CD4-positive, alpha-beta T cell treated with Interleukin-15 for 1 hour (primary cell): Measurements from ENCODE around the gene TNFAIP2.
"Not testable (repeated sequence)": the region's sequence is repeated elsewhere in the genome, so short reads cannot be mapped to it uniquely, and the experiment has no call there.

Experiments used
- DNase-seq: peaks from one replicate; pipeline ENCODE4 v3.0.0-alpha.2; 2020

Gene TNFAIP2

DNA sequence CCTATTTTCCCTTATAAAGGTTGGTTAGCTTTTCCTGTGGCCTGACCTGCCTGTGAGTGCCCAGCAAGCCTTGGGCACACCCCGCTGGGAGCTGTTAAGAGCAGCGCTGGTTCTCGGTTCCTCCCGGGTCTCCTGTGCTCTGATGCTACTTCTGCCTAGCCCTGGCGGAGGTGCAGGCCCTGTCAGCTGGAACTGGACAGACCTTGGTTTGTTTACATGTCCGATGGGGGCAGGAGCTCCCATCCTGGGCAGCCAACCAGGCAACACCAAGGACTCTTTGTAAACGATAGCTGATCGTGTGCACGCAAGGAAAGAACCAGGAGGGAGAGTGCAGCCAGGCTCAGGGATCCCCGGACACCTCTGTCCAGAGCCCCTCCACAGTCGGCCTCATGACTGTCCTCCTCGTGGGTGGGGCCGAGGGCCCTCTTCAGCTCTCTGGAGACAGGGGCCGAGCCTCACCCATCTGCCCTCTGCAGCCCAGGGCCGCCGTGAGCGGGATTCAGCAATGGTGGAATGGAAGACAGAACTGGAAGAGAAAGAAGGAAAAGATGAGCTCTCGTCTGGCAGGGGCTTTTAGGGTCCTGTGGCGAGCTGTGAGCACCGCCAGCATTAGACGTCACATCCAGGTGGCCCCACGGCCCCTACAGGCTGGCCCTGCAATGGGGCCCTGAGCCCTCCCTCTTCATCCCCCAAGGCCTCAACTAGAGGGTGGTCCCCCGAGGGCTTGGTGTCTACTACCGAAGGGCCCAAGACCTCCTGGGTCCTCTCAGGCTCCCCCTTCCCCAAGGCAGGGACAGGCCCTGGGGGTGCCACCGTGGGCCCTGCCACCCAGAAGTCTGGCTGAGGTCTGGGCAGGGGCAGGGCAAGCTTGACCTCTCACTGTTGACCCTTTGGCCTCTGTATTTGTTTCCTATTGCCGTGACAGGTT, 12.3 kb downstream of the TNFAIP2 start:
- DNase-seq, result no peak

- no peak for DNase-seq
Measured at GRCh38 chr14:103136388-103137271, 13.4 kb downstream of the TNFAIP2 start.

GRCh38 chr14:103137689-103138300, 14.5 kb downstream of the TNFAIP2 start:
- no peak for DNase-seq

DNA sequence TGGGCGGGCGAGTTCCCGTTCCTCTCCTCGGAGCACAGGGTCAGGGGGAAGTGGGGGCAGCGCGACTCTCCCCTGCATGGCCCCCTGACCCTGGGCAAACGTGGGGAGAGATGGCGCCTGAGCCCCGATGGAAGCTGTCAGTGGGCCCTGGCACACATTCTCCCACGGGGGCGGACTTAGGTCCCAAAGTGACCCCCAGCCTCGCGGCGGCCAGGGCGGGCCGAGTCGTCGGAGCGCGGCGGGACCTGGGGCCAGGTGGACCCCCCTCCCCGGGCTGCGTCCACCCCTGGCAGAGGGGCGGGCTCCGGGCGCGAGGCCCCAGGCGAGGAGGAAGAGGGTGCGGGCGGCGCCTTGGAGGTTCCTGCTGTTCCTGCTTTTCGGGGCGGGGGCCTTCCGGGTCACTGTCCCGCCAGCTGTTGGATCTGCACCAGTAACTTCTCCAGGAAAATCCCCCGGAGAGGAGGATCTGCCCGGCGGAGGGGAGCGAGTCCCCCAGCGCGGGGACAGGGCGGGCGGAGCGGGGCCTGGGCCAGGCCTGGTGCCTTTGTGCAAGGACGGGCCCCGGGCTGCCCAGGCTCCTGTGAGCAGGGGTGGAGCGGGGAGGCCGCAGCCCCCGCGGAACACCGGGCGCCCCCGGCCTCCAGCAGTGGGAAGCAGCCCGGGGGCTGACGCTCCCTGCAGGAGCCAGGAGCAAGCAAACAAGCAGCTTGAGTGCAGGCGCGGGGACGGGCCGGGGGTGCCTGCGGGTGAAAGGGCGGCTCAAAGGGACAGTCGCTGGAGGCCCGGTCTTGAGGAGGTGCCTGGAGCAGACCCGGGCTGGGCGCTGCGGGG, 15.3 kb downstream of the TNFAIP2 start:
- DNase-seq, result no peak

DNA sequence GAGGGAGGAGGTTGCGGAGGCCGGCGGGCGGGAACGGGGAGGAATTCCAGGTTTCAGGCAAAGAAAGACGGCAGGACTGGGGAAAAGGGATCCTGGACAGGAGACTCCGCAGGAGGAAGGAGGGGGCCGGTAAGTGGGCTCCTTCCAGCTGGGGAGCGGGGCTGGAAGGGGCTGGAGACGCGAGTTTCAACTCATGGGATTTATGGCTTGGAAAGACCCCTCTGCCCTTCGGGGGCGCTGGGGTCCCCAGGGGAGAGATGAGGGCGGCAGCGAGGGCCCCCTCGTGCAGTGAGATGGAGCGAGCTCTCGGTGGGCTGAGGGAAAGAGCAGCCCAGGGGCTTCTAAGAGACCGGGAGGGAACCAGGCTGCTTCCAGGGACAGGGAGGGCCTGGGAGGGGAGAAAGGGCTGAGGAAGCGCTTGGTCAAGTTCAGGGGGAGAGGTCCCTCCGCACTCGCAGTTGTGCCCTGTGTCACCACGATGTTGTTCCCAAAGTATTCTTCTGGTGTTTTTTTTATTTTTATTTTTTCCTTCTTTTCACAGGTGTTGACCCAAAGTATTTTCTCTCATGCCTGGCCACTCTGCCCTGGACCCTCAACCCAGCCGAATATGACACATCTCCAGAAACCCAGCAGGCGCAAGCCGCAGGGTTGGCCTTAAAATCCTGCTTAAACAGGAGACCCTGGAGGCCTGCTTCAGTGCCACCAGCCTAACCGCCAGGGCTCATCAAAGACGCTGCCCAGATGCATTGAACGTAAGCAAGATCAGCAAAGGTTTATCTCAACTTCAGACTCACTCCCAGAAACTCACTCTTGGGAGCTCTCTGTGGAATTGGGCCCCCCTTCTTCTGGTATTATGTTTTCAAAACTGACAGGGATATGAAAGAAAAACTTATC, 16.1 kb downstream of the TNFAIP2 start:
- no peak for DNase-seq

- no peak for DNase-seq
Measured at GRCh38 chr14:103140316-103141109, 17.3 kb downstream of the TNFAIP2 start.

- no peak for DNase-seq
Measured at GRCh38 chr14:103141117-103141796, 18.0 kb downstream of the TNFAIP2 start.

GRCh38 chr14:103142026-103142425, 18.8 kb downstream of the TNFAIP2 start:
- no peak for DNase-seq

DNA sequence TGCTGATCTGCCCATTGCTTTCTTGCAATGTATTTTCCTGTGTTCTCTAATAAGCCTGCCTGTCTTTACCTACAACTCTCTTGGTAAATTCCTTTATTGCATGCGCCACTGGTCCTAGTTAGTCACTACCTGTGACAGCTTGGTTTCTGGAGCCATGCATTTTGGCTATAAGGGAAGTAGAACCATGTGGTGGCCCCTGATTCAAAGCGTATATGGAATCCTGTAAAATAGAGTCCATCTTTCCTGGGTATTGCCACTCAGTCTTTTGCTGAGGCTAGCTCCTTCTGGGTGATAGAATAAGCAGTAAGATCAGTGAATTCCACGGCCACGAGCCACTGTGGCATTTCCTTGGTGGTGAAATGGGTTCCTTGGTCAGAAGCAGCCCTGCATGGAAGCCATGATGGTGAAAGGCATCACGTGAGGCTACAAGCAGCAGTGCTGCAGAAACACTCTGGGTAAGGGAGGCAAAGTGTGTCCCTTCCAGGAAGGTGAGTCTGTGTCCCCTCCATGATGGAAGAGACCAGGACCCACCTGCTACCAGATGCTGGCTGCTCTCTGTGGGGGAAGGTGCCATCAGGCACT, 19.6 kb downstream of the TNFAIP2 start:
- no peak for DNase-seq

- DNase-seq, result no peak
Measured at GRCh38 chr14:103143506-103143905, 20.2 kb downstream of the TNFAIP2 start.

DNA sequence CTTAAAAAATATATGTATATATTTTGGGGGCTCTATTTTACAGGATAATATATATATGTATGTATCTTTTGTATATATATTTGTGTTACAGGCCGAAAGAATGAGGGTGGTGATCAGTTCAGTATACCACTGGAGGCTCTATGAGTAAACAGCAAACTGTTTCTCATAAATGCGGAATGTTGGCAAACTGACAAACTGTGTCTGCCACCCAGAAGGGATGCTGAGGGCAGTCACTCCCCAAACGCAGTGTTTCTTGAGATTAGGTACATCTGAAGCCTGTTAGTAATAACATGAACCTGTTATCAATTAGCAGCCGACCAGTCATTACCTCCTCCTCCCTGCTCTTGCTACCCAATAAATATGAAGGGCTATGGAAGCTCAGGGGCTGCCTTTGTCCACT, 20.8 kb downstream of the TNFAIP2 start:
- DNase-seq, result no peak

- no peak for DNase-seq
Measured at GRCh38 chr14:103146141-103146709, 23.0 kb downstream of the TNFAIP2 start.

- DNase-seq, result no peak
Measured at GRCh38 chr14:103149351-103150237, 26.3 kb downstream of the TNFAIP2 start.

GRCh38 chr14:103151270-103151945, 28.1 kb downstream of the TNFAIP2 start:
- DNase-seq, result no peak

DNA sequence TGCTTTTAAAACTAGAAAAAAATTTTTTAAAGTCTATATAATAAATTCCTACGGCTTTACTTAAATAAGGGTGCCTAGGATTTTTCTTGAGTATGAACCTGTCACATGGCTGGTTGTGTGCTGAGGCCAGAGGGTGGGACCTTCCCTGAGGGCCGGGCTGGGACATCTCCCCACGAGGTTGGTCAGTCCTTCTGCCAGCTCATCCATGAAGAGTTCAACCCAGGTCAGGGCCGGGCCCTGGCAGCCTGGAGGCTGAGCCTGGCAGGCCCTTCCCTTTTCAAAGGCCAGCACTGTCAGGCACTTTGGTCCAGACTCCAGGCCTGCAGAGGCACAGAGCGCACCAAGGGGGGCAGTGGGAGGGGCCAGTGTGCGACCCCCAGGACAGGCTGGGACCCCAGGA, 31.7 kb downstream of the TNFAIP2 start:
- no peak for DNase-seq

GRCh38 chr14:103155416-103155815, 32.2 kb downstream of the TNFAIP2 start:
- not testable (repeated sequence) for DNase-seq

- DNase-seq, result no peak
Measured at GRCh38 chr14:103155826-103156394, 32.6 kb downstream of the TNFAIP2 start.
